Panc1 (cell line): ENCODE measurements around the gene DR1.

ENCODE experiments used
- POLR2AphosphoS5 ChIP-seq: IDR thresholded peaks from 2 replicates; pipeline ENCODE4 v1.6.1; 2012; ENCODE audit warnings: mild to moderate bottlenecking, low read depth, low read length, moderate library complexity
- TF ChIP-seq, protein P1 (sequence below): fragments of 450-650 bp; IDR thresholded peaks from 2 replicates; pipeline ENCODE4 v1.5.1; 2017; ENCODE audit warnings: mild to moderate bottlenecking
- TF ChIP-seq, protein P2 (sequence below), 2 experiments: IDR thresholded peaks; 2 replicates each; pipeline ENCODE4 v1.6.1; 2011 to 2012; ENCODE audit warnings: low read depth in 2 of 2, control low read depth in 1 of 2, low read length in 1 of 2, mild to moderate bottlenecking in 1 of 2, moderate library complexity in 1 of 2; ENCODE audit not compliant: insufficient read depth in 1 of 2

DNA sequence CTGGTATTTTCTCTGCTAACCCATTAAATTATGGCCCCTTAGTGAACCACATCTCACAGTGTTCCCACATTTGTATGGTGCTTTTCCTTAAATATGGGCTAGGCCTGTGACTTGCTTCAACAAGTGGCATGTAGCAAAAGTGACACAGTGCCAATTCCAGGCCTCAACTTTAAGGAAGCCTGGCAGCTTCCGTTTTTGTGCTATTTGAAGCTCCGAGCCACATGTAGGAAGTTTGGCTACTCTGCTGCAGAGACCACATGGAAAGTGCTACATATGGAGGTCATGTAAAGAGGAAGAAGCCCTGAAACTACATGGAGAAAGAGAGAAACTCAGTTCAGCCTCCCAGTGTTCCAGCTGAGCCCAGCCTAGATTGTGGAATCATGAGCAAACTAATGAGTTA, 28.5 kb upstream of the DR1 start:
- TF ChIP-seq, protein P1, sequence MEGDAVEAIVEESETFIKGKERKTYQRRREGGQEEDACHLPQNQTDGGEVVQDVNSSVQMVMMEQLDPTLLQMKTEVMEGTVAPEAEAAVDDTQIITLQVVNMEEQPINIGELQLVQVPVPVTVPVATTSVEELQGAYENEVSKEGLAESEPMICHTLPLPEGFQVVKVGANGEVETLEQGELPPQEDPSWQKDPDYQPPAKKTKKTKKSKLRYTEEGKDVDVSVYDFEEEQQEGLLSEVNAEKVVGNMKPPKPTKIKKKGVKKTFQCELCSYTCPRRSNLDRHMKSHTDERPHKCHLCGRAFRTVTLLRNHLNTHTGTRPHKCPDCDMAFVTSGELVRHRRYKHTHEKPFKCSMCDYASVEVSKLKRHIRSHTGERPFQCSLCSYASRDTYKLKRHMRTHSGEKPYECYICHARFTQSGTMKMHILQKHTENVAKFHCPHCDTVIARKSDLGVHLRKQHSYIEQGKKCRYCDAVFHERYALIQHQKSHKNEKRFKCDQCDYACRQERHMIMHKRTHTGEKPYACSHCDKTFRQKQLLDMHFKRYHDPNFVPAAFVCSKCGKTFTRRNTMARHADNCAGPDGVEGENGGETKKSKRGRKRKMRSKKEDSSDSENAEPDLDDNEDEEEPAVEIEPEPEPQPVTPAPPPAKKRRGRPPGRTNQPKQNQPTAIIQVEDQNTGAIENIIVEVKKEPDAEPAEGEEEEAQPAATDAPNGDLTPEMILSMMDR = no peak
- TF ChIP-seq POLR2AphosphoS5 = no peak
- TF ChIP-seq, protein P2, sequence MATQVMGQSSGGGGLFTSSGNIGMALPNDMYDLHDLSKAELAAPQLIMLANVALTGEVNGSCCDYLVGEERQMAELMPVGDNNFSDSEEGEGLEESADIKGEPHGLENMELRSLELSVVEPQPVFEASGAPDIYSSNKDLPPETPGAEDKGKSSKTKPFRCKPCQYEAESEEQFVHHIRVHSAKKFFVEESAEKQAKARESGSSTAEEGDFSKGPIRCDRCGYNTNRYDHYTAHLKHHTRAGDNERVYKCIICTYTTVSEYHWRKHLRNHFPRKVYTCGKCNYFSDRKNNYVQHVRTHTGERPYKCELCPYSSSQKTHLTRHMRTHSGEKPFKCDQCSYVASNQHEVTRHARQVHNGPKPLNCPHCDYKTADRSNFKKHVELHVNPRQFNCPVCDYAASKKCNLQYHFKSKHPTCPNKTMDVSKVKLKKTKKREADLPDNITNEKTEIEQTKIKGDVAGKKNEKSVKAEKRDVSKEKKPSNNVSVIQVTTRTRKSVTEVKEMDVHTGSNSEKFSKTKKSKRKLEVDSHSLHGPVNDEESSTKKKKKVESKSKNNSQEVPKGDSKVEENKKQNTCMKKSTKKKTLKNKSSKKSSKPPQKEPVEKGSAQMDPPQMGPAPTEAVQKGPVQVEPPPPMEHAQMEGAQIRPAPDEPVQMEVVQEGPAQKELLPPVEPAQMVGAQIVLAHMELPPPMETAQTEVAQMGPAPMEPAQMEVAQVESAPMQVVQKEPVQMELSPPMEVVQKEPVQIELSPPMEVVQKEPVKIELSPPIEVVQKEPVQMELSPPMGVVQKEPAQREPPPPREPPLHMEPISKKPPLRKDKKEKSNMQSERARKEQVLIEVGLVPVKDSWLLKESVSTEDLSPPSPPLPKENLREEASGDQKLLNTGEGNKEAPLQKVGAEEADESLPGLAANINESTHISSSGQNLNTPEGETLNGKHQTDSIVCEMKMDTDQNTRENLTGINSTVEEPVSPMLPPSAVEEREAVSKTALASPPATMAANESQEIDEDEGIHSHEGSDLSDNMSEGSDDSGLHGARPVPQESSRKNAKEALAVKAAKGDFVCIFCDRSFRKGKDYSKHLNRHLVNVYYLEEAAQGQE (IDR thresholded peaks at IDR 0.05; ENCODE audit: insufficient read depth in 1 of 2, low read depth in 2 of 2, low read length in 1 of 2) = no peak
